ENCODE results near the gene GRK3. TPM values are rescaled to one million over a fixed set of nuclear protein-coding genes. Genes with fewer than 3 reads are reported as not detected.

Gene GRK3
- total and polyA plus RNA-seq, 2 donors (not counting 3 experiments of a cell fraction or from before 2014, with no cell fraction given): 0.68 to 4.4 TPM

DNA sequence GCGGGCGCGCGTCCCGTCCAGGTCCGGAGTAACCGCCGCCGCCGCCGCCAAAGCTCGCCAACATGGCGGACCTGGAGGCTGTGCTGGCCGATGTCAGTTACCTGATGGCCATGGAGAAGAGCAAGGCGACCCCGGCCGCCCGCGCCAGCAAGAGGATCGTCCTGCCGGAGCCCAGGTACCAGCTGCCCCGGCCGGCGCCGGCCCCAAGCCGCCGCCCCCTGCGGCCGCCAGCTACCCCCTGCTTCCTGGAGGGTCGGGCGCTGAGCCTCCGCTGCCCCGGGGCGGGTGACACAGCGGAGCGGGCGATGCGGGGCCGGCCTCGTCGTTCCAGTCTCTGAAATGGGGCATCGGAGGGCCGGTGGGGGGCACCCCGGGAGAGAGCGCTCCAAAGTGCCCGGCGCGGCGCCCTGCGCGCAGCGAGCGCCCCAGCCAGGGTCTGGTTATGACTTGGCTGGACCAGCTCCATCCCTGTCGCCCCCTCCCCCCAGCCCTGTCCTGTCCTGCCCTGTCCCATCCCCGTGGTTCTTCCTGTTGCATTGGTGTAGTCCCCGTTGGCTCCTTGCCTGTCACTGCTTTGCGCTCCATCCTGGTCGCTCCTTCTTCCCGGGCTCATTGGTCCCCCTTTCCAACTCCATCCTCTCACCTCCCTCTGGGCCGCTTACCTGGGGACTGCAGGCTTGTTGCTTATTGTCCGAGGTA is 653 bp downstream of the GRK3 start:
- Histone ChIP-seq H3K27me3 (ENCODE audit: control insufficient read depth in 2 of 2, insufficient read depth in 2 of 2, low read length in 2 of 2) (peaks cover 8 to 17% of the 10 kb centered on the region in 2 experiments), H3K79me2 (ENCODE audit: control insufficient read depth, insufficient read depth, low read length) (no peaks in the 10 kb centered on the region), H4K20me1 (replicated peaks; ENCODE audit: control insufficient read depth, extremely low read depth, insufficient read depth, low read length) (no peaks in the 10 kb centered on the region), H3K4me1 (ENCODE audit: control insufficient read depth, extremely low read depth, insufficient read depth, low read length) (peaks cover 6% of the 10 kb centered on the region), H3K4me3 (replicated peaks in 1 of 3; ENCODE audit: insufficient read depth in 1 of 3, low read depth in 1 of 3, low read length in 3 of 3) (peak overlapping the region; percentile 2 to 67 (median 43)), H3K27ac (ENCODE audit: insufficient read depth, low read depth, low read length) (no peak overlapping the region), H3K4me2 (ENCODE audit: insufficient read depth, low read length) (peak overlapping the region; percentile 45), H3K9me1 (replicated peaks; ENCODE audit: control insufficient read depth, extremely low read depth, insufficient read depth, low read length) (no peaks in the 10 kb centered on the region), H3K36me3 (ENCODE audit: control insufficient read depth in 2 of 2, extremely low read depth in 1 of 2, insufficient read depth in 2 of 2, low read length in 2 of 2) (no peaks in the 10 kb centered on the region), H3K9me3 (replicated peaks; ENCODE audit: control insufficient read depth, insufficient read depth, low read length) (no peaks in the 10 kb centered on the region), H3K9ac (replicated peaks; ENCODE audit: extremely low read depth, insufficient read depth, low read length) (peak overlapping the region; percentile 37), H2AFZ (ENCODE audit: low read depth, low read length) (peak overlapping the region; percentile 70)
- dilution Hi-C loops (cut with MboI; ENCODE audit: extremely low pct_ligation_motif_present, low sequenced_read_pairs): no loop called here
- intact Hi-C loops (cut with micrococcal nuclease): loop anchor here (1.0 to 5.0 kb wide), 3 partner anchors 11 to 207 kb away; no protein-coding TSS in a partner anchor
- CTCF ChIA-PET: interaction anchor here (0.6 to 1.3 kb wide), 2 partner anchors 29 to 208 kb away, joined by 3 to 6 read pairs; no protein-coding TSS in a partner anchor
- no peak for FAIRE-seq
- POLR2A ChIA-PET: no interaction called here
- BruUV-seq (replicated peaks): no TSS peak
- TF ChIP-seq, protein P1, sequence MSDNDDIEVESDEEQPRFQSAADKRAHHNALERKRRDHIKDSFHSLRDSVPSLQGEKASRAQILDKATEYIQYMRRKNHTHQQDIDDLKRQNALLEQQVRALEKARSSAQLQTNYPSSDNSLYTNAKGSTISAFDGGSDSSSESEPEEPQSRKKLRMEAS (IDR thresholded peaks at IDR 0.05; ENCODE audit: insufficient read depth, insufficient read length): no peak
- TF ChIP-seq EZH2 (IDR thresholded peaks at IDR 0.05; ENCODE audit: borderline replicate concordance, low read depth, low read length, severe bottlenecking): peak; percentile 39
- TF ChIP-seq, protein P2, sequence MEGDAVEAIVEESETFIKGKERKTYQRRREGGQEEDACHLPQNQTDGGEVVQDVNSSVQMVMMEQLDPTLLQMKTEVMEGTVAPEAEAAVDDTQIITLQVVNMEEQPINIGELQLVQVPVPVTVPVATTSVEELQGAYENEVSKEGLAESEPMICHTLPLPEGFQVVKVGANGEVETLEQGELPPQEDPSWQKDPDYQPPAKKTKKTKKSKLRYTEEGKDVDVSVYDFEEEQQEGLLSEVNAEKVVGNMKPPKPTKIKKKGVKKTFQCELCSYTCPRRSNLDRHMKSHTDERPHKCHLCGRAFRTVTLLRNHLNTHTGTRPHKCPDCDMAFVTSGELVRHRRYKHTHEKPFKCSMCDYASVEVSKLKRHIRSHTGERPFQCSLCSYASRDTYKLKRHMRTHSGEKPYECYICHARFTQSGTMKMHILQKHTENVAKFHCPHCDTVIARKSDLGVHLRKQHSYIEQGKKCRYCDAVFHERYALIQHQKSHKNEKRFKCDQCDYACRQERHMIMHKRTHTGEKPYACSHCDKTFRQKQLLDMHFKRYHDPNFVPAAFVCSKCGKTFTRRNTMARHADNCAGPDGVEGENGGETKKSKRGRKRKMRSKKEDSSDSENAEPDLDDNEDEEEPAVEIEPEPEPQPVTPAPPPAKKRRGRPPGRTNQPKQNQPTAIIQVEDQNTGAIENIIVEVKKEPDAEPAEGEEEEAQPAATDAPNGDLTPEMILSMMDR (IDR thresholded peaks at IDR 0.05; ENCODE audit: extremely low read depth in 1 of 2, insufficient read depth in 1 of 2, low read depth in 1 of 2, low read length in 2 of 2): no peak
- TF ChIP-seq POLR2AphosphoS5 (IDR thresholded peaks at IDR 0.05; ENCODE audit: insufficient read depth, low read depth, low read length): no peak
- DNase-seq (ENCODE audit: low read depth, low spot score): peak; percentile 6
